Iris pigment epithelial cell (primary cell): Measurements from ENCODE around the gene MAGEB17.
"Not testable (repeated sequence)": the region's sequence is repeated elsewhere in the genome, so short reads cannot be mapped to it uniquely, and the experiment has no call there.

Source experiments
- DNase-seq: peaks from one replicate; pipeline ENCODE4 v3.0.0-alpha.2; 2011; ENCODE audit warnings: low read depth

MAGEB17 gene, protein sequence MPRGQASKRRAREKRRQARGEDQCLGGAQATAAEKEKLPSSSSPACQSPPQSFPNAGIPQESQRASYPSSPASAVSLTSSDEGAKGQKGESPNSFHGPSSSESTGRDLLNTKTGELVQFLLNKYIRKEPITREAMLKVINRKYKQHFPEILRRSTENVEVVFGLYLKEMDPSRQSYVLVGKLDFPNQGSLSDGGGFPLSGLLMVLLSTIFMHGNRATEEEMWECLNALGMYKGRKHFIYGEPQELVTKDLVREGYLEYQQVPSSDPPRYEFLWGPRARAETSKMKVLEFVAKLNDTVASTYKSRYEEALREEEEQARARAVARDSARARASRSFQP

DNA sequence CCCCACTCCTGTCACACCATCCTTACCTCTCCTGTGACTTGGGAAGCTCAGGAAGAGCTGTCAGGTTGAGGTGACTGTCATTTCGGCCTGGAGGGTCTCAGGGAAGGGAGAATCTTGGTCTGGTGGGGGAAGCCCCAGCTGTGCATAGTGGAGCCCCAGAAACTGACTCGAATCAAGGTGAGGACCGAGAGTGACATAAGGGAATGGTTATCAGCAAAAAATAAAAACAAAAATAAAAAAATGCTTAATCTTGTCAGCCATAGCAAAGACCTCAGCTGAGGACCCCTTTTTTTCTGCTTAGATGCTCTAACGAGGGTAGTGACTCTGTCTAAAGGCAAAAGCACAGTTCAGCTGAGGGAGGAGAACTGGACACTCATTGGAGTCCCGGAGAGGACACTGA, at the start of gene MAGEB17:
Gene MAGEB17, plus strand, starts transcription at position 301 of the 400 bp plus-strand sequence. CDS start 2,902 bp downstream, outside the sequence.
- no peak for DNase-seq

DNA sequence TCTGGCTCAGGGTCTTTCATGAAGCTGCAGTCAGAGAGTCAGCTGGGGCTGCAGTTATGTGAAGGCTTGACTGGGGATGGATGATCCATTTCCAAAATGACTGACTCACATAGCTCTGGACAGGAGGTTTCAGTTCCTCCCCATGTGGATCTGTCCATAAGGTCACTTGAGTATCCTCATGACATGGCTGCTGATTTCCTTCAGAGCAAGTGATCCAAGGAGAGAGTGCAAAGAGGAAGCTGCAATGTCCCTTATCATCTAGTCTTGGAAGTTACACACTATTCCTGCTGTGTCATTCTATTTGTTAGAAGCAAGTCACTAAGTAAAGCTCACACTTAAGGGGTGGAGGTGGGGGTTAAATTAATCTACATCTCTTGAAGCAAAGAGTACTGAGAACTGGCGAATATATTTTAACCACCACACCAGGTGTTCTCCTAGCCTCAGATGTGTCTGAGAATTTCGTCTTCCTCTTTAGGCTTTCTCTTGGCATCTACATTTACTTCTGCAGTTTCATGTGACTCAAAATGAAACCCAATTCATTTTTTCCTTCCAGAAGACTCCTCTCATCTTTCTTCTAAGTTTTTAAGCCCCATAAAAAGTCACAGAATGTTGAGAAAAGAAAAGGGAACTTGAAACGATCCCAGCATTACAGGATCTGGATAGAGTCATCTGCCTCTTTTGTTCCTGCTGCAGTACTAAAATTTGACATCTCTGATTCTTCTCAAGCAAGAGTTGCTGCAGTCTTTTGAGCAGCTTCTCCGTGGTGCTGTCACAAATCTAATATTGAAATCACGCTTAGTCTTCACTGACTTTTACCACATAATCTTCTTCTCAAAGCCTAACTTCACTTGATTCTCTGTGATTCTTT, 47.7 kb upstream of the MAGEB17 start:
- DNase-seq, result no peak

DNA sequence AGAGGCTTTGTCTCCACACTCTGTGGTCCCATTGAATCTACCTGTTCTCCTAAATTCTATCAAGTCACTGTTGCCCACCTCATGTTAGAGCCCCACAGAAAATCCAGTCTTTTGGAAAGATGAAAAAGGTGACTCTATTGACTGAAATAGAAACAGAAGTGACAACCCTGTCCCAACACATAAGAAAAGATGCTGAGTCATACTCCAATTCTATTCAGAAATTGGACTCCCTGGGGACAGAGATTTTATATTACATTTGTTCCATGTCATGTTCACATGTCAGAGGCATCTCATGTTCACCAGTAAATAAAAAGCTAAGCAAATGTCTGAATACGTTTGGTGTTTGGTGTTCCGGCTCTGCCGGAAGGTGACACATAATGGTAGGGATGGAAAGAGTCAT, 46.9 kb upstream of the MAGEB17 start:
- DNase-seq, result no peak

DNA sequence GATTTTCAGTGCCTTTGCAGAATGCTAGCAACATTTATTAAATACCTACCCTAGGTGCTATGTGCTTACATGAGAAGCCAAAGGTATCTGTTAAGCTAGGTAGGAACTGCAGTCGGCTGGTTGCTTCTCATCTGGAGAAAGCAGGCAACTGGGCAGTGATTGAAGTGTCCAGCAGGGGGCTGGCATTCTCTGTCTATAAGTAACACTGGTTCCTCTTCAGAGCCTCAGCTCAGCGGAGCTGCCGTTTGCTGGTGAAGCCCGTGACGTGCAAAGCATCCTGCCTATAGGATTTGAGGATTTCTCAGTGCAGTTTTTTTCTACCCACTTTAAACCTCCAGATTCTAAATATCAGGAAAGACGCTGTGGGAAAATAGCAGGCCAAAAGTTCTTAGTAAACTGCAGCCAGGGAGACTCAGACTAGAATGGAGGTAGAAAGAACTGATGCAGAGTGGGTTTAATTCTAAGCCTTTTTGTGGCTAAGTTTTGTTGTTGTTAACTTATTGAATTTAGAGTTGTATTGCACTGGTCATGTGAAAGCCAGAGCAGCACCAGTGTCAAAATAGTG, 44.0 kb upstream of the MAGEB17 start, which contains the start of gene GRPR:
Gene GRPR, plus strand, starts transcription at position 344 of the 565 bp plus-strand sequence. CDS start 389 bp downstream, outside the sequence.
- peak; percentile 91 for DNase-seq

DNA sequence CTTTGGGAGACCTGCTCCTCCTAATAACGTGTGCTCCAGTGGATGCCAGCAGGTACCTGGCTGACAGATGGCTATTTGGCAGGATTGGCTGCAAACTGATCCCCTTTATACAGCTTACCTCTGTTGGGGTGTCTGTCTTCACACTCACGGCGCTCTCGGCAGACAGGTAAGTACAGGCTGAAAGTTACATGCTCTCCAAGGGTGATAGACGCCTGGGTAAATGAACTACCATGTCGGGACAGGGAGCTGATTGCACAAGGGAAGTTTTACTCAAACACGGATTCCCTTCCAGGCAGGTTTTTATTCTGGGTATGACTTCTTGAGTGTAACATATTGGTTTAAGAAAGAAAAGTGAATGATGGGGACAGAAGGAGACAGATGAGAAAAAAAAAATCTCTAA, 43.1 kb upstream of the MAGEB17 start:
- no peak for DNase-seq

DNA sequence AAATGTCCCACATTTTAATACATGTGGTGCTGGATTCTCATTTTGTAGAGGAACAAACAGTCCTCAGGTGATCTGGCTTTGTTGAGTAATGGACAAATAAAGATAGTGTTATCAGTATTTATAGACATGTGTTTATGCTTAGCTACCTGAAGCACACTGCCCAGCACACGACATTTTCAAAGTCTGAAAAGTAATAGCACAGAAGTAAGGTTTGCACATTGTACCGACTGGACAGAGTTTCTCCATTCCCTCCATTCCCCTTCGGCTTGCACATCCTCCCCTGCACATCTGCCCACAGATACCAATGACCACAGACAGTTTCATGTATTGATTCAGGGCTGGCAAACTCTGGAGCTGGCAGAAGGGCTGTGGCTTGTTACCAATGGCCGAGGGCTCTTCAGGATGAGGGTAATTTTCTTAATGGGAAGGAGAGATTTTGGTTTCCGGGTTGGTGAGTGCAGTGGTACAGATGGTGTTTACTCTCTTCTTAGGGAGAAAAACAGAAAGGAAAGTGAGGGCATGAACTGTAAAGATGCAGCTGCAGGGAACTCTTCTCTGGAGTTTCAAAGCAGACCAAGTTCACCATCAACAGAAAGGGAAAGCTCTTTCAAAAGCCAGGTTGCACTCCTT, 41.6 kb upstream of the MAGEB17 start:
- no peak for DNase-seq

DNA sequence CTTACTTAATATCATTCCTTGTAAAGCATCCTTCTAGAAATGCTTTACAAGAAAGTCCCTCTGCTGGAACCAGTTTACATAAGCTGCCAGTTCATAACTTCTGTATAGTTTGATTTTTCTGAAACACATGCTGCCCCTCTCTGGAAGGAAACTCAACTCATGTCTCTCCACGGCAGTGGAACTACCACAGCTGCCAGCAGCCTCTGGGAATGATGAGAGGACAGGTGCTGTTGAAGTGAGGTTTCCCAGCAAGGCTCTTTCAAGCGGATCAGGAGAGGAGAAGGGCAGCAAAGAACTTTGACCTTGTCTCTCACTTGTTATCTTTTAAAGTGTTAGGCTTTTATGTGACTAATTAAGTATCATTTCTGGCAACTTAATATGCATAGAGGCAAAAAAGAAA, 36.6 kb upstream of the MAGEB17 start:
- no peak for DNase-seq

DNA sequence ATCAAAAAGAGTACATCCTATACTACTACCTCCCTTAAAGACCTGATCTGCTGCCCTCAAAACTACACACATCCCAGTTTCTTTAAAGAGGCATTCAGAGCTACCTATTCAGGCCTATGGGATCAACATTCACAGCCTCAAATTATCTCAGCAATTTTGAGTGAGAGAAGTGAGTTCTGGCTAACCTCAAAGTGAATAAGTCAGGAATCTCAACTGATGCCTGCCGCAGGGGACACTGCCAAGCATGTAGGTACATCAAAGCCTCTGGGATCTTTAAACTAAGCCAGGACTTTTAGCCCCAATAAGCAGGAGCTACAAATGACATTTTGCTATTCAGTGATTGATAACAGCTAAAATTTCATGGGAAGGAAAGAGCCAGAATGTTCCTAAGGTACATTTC, 32.3 kb upstream of the MAGEB17 start:
- DNase-seq, result no peak

DNA sequence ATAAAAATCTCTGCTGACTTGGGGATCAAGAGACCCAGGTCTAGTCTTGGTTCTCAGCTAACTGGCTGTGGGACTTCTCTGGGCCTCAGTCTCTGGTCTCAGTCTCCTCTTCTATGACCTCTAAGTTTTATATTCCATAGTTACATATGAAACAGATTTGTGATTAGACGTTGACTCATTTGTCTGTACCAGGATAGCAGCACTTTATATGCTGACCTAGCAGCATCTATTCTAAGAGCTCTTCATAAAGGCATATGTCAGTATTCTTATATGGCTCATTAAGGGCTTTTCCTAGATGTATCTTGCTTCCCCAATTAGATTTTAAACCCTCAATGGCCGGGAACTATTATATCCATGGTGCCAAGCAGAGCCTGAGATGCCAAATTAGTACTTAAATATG, 31.2 kb upstream of the MAGEB17 start:
- no peak for DNase-seq

DNA sequence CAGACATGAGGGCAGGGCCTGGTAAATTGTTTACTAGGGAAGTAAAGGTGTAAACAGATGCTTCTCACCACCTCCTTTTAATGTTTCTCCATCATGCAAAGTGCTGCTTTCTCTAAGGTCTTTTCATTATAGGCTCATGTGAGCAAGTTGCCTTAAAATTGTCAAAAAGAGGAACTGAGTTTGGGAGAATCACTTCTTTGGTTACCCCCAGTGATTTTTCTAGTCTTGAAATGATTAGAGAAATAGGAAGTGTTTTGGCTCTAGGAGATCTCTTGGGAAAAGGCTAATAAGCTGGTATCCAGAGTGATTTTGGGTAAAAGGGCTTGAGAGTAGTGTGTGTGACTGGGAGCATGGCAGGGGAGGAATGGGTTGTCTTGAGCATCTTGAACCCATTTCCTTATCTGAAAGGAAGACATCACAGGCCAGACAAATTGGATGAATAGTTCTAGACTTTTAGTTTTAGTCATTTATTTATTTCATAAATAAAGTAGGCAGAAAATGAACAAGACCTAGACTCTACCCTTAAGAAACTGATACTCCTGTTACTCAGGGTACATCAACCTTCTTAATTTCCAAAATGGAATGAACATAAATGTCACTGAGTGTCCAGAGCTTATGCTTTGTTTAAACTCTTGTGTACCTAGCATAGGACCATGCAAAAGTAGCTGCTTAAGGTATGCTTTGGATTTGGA, 29.7 kb upstream of the MAGEB17 start:
- no peak for DNase-seq

DNA sequence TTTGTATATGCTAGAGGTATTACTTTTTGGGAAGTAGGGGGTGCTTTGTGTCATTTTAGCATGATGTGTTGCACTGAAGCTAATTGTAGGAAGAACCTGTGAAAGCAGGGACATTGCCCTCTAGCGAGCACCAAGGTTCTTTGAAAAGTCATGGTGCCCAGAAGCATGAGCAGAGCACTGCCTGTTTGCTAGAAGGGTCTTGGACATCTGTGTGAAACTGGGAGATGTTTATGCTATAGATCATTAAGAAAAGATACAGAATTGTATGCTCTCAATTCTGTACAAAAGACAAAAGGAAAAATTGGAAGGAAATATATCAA, 29.2 kb upstream of the MAGEB17 start:
- no peak for DNase-seq

DNA sequence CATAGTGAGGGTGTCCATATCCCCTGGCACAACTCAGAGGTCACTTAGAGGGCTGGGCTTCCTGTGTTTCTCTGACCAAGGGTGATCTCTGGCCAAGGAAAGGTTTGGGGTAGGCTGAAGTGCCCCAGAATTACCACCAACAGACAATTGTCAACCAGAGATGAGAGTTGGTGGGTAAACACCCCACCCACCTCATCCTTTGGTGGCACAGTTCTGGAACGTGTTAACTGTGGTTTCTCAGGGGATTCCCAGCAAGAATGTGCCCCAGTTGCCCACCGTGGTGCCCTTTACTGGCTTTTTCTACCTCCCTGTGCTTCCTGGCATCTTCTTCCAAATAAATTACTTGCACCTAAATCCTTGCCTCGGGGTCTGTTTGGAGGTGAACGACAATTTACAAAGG, 26.8 kb upstream of the MAGEB17 start:
- no peak for DNase-seq

DNA sequence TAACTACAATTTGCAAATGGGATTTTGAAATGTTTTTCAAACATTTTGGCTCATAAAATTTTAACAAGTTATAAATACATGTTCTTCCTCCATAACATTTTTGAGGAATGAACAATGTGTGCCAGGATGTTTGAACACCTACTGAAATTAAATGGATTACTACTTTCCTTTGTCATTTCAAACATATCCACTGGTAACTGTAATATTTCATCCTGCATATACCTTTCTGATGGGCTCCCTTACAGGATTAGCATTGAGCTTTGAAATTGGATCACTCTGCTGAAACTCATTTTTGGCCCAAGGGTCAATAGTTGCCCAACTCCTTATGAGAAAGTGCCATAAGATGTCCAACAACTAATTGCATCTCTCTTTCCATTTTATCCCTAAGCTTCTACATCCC, 26.3 kb upstream of the MAGEB17 start:
- no peak for DNase-seq

DNA sequence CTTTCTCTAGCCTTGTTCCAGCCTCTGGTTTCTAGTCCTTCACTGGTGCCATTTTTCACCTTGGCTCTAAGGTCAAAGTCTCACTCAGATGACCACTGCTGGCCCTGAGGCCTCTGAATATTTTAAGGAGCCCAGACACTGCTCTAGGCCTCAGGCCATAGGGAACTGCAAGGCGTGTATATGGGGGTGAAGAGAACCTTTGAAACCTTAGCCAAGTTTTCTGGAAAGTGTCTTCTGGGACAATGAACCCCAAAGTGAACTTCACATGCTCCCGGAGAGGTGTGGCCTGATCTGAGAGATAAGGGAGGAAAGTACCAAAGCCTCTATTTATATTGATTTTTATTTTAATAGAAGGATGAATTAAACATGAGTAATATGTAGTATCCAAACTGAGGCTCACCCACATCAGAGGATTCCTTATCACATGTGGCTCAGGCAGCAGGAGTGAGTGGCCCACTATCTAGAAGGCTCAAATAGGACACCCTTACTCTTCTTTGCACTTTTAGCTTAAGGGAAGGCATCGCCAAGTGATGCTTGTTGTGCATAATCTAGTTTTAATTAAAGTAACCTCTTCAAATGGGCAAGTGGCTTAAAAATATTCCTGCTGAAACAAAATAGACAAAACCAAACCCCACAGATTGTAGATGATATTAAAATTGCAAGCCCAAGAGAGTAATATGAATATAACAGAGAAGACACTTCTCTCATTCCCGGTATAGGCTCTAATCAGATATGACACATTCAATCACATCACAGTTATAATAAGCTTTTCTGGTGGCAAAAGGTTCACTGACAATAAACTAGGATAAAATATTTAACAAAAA, 25.6 kb upstream of the MAGEB17 start:
- DNase-seq, result no peak

DNA sequence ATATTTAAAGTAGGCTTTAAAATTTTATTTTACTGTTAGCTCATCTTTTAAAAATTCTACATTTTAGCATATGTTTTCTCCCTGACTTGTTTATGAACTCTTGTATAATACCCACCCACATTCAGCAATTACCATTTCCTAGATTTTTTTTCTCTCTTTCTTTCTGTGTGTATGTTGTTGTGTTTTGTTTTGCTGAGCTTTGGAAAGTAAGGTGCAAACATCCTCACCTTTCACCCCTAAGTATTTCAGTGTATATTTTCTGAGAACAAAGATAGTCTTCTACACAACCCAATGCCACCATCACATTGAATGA, 25.1 kb upstream of the MAGEB17 start:
- DNase-seq, result no peak

DNA sequence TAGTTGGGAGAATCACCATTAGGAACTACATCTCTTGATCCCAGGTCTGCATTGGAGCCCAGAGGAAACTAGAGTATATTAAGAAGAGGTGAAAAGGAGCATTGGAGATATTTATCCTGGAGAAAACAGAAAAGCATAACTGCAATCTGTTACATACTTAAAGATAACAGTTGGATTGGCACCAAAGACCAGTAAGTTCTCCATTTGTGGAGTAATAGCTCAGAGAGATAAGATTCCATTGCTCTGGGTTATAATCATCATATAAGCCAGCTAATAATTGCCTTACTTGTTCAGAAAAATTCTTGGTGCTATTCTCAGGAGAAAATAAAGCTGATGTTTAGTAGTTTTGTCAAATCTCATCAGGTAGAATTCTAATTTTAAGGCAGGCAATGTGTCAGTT, 23.3 kb upstream of the MAGEB17 start:
- DNase-seq, result no peak

DNA sequence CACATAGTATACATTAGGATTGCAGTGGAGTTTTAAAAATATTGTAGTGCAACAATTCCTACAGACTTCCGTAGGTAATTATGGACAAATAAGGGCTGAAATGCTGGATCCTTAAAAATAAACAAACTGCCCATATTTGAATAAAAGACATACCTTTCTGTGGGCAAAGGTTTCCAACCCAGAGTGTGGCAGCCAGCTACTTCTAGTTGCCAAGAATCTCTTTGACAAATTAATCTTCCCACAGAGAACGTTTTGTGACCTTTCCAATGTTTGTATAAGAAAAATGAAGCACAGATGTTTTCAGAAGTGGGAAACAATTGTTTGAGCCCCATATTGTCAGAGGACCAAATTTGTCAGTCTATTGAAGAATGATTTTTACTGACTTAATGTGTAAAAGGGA, 22.9 kb upstream of the MAGEB17 start:
- DNase-seq, result no peak

DNA sequence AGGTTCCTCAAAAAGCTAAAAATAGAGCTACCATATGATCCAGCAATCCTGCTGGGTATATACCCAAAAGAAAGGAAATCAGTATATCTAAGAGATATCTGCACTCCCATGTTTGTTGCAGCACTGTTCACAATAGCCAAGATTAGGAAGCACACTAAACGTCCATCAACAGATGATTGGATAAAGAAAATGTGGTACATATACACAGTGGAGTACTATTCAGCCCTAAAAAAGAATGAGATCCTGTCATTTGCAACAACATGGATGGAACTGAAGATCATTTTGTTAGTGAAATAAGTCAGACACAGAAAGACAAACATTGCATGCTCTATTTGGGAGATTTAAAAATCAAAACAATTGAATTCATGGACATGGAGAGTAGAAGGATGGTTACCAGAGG, 22.2 kb upstream of the MAGEB17 start:
- not testable (repeated sequence) for DNase-seq

DNA sequence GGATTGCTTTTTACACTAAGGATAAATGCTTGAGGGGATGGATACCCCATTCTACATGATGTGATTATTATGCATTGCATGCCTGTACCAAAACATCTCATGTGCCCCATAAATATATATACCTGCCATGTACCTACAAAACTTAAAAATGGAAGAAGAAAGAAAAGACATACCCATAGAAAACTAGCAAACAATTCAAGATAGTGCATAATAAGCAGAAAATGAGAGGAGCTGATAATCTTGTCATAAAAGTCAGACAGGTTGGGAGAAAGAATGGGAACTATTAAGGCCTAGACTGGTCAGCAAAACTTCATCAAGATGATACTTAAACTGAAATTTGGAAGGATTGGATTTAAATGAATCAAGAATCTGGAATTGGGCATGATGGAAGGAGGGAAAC, 21.6 kb upstream of the MAGEB17 start:
- DNase-seq, result no peak

DNA sequence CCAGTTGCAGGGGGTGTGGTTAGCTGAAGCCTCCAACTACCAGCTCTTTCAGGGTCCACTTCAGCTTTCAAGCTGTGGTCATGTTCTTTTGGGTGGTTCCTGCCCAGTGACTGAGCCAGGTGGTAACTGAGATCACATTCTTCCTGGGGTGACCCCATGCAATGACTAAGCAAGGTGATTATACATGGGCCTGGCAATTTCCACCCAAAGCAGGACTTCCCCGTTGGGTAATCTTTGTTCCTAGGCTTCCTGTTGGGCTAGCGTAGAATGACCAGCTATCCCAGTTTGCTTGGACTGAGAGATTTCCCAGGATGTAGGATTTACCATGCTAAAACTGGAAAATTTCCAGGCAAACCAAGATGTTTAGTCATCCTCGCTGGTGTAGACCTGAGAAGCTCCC, 18.4 kb upstream of the MAGEB17 start:
- DNase-seq, result no peak

DNA sequence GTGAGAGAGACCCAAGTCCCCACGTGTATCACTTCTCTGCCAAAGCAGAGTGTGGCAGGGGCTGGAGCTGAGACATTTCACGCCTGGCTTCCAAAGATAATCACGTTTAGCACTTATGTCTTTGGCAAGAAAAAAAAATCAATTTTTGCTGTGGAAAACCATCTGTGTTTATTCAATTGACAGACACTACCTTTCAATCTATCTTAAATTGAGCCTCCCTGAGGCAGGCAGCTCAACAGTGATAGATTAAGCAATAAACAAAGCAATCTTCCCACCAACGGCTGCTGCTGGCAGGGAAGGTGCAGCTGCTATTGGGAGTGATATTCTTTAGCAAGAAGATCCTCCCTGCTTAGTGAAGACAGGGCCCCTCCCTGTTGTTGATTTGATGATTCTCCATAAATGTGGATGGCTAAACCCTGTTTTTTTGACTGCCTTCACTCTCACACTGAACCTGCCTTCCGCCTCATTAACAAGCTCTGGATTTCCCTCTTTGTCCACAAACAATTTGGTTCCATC, 11.6 kb upstream of the MAGEB17 start:
- DNase-seq, result no peak
